RWPE1 (cell line): ENCODE measurements around the gene UBAP1.

Experiments
- CTCF ChIA-PET: fragments of 350-600 bp; sonication (Branson Sonifier 250); formaldehyde crosslinking; extraction: SDS; loops from one replicate; lab custom pipeline; 2021; lab: Yijun Ruan, JAX
- POLR2A ChIA-PET: fragments of 400-600 bp; formaldehyde crosslinking; extraction: SDS; loops from one replicate; lab custom pipeline; 2020; ENCODE audit warnings: antibody characterized with exemption; ENCODE audit not compliant: low non-redundant PET; lab: Yijun Ruan, JAX
- DNase-seq: peaks from one replicate; pipeline ENCODE4 v3.0.0; 2012; ENCODE audit warnings: low spot score
- H3K27ac ChIP-seq: fragments of 450-650 bp; 2 replicates; pipeline ENCODE4 v1.5.1; 2017
- CTCF ChIP-seq: fragments of 450-650 bp; conservative IDR thresholded peaks from 2 replicates; pipeline ENCODE4 v1.5.1; 2017; ENCODE audit warnings: low read depth, mild to moderate bottlenecking

UBAP1 gene

GRCh38 chr9:34249274-34249673 lies 70.4 kb downstream of the UBAP1 start:
- peak overlapping the region; percentile 99 for H3K27ac ChIP-seq
- ChIA-PET POLR2A (no interaction called here), CTCF (no interaction called here)
- DNase-seq: no peak
- TF ChIP-seq CTCF: no peak

- H3K27ac ChIP-seq: peak overlapping the region; percentile 99
- ChIA-PET POLR2A (no interaction called here), CTCF (interaction anchor here (0.5 kb wide), 1 partner anchor 342 kb away, joined by 3 read pairs; no protein-coding TSS in a partner anchor)
- TF ChIP-seq CTCF: no peak
- DNase-seq: peak; percentile 90
These were observed 71.9 kb downstream of the UBAP1 start for GRCh38 chr9:34250721-34251120.

- H3K27ac ChIP-seq: peak overlapping the region; percentile 99
- TF ChIP-seq CTCF: no peak
- ChIA-PET POLR2A (no interaction called here), CTCF (interaction anchor here (0.5 to 2.4 kb wide), 11 partner anchors 12 to 263 kb away, joined by 3 to 14 read pairs (median 5); no protein-coding TSS in a partner anchor)
- DNase-seq: no peak
These were observed 73.2 kb downstream of the UBAP1 start for GRCh38 chr9:34252016-34252415.

- peak; percentile 67 for DNase-seq
- peak overlapping the region; percentile 99 for H3K27ac ChIP-seq
These were observed 74.0 kb downstream of the UBAP1 start for GRCh38 chr9:34252670-34253459.

GRCh38 chr9:34253460-34253837 lies 74.6 kb downstream of the UBAP1 start:
- no peak for TF ChIP-seq CTCF
- ChIA-PET CTCF (interaction anchor here (0.5 to 2.4 kb wide), 14 partner anchors 10 to 557 kb away, joined by 3 to 14 read pairs (median 5); no protein-coding TSS in a partner anchor), POLR2A (interaction anchor here (0.7 kb wide), 1 partner anchor 253 kb away, joined by 3 read pairs; no protein-coding TSS in a partner anchor)
- peak overlapping the region; percentile 99 for H3K27ac ChIP-seq
- no peak for DNase-seq

More at GRCh38 chr9:34252670-34253459, 74.0 kb downstream of the UBAP1 start:
- peak; percentile 99 for TF ChIP-seq CTCF
- CTCF ChIA-PET: interaction anchor here (0.5 to 2.4 kb wide), 23 partner anchors 11 to 557 kb away, joined by 3 to 14 read pairs (median 3); no protein-coding TSS in a partner anchor
- POLR2A ChIA-PET: no interaction called here

GRCh38 chr9:34254141-34254913 lies 75.5 kb downstream of the UBAP1 start:
- POLR2A ChIA-PET: interaction anchor here (0.7 kb wide), 2 partner anchors 76 to 254 kb away, joined by 3 read pairs; no protein-coding TSS in a partner anchor
- peak; percentile 97 for DNase-seq
- peak overlapping the region; percentile 99 for H3K27ac ChIP-seq
- CTCF ChIA-PET: interaction anchor here (0.6 to 2.4 kb wide), 12 partner anchors 9 to 801 kb away, joined by 3 to 14 read pairs (median 4); no protein-coding TSS in a partner anchor
- no peak for TF ChIP-seq CTCF
